Thymus (tissue), 14 donors: Measurements from ENCODE around the gene RPA4. TPM values are rescaled to one million over a fixed set of nuclear protein-coding genes. Genes with fewer than 3 reads are reported as not detected.
"Not testable (repeated sequence)": the region's sequence is repeated elsewhere in the genome, so short reads cannot be mapped to it uniquely, and the experiment has no call there.

ENCODE experiments used
- DNase-seq, 9 donors: peaks; one replicate each; pipeline ENCODE4 v3.0.0-alpha.2; 2013; ENCODE audit warnings: low spot score in 9 of 9, low read depth in 6 of 9, missing footprints in 1 of 9
- H3K27ac ChIP-seq, 2 donors: one replicate each; pipeline ENCODE4 v1.5.1; 2013; ENCODE audit warnings: control low read depth in 1 of 2, low read depth in 1 of 2, low read length in 1 of 2, mild to moderate bottlenecking in 1 of 2, moderate library complexity in 1 of 2
- H3K27me3 ChIP-seq, 2 donors: one replicate each; pipeline ENCODE4 v1.5.1; 2013; ENCODE audit warnings: low read length in 1 of 2; ENCODE audit not compliant: control insufficient read depth in 2 of 2, insufficient read depth in 1 of 2
- H3K36me3 ChIP-seq, 2 donors: one replicate each; pipeline ENCODE4 v1.5.1; 2013; ENCODE audit warnings: low read length in 1 of 2, mild to moderate bottlenecking in 1 of 2, moderate library complexity in 1 of 2; ENCODE audit not compliant: control insufficient read depth in 2 of 2, insufficient read depth in 2 of 2
- H3K4me1 ChIP-seq, 2 donors: one replicate each; pipeline ENCODE4 v1.5.1; 2013; ENCODE audit warnings: low read length in 2 of 2; ENCODE audit not compliant: control insufficient read depth in 2 of 2, insufficient read depth in 2 of 2
- H3K4me3 ChIP-seq, 2 donors: one replicate each; pipeline ENCODE4 v1.5.1; 2013; ENCODE audit warnings: low read length in 2 of 2, control low read depth in 1 of 2, mild to moderate bottlenecking in 1 of 2
- H3K9me3 ChIP-seq, 2 donors: one replicate each; pipeline ENCODE4 v1.5.1; 2013; ENCODE audit warnings: low read length in 1 of 2, mild to moderate bottlenecking in 1 of 2; ENCODE audit not compliant: control insufficient read depth in 2 of 2, insufficient read depth in 1 of 2
- WGBS: extraction: QIAGEN DNeasy Blood & Tissue Kit; methylation state at CpG from one replicate; pipeline ENCODE4 v1.1.7; 2013; 5-methylcytosine and 5-hydroxymethylcytosine counted together
- long read RNA-seq, 10 donors: transcript quantifications; one replicate each; lab custom pipeline, GENCODE V29; 2026
- polyA plus RNA-seq: library from polyadenylated mRNA; stranded (reverse); fragments of 200-250 nt; gene quantifications from one replicate; pipeline ENCODE4 v1.2.3, GENCODE V29; 2013
- total RNA-seq: library from RNA; stranded (reverse); fragments of 120-200 nt; gene quantifications from one replicate; pipeline ENCODE4 v1.2.4, GENCODE V29; 2013
- donor health status: healthy.

Gene RPA4, protein sequence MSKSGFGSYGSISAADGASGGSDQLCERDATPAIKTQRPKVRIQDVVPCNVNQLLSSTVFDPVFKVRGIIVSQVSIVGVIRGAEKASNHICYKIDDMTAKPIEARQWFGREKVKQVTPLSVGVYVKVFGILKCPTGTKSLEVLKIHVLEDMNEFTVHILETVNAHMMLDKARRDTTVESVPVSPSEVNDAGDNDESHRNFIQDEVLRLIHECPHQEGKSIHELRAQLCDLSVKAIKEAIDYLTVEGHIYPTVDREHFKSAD
- total RNA-seq (0.33 TPM), polyA plus RNA-seq (0.09 TPM)
- long read RNA-seq, donor 1 = 0 reads
- long read RNA-seq, donor 2 = 0 reads
- long read RNA-seq, donor 3 = 0 reads
- long read RNA-seq, donor 4 = 0 reads
- long read RNA-seq, donor 5, partial matches to known transcripts = 0 of 1 reads
- long read RNA-seq, donor 5, other reads (novel, unspliced or antisense) = 0 of 1 reads
- long read RNA-seq, donor 6 = 0 reads
- long read RNA-seq, donor 7 = 0 reads
- long read RNA-seq, donor 8, partial matches to known transcripts = 0 of 1 reads
- long read RNA-seq, donor 8, other reads (novel, unspliced or antisense) = 0 of 1 reads
- long read RNA-seq, donor 9, partial matches to known transcripts = 0 of 1 reads
- long read RNA-seq, donor 9, other reads (novel, unspliced or antisense) = 0 of 1 reads
- long read RNA-seq, donor 10, partial matches to known transcripts = 0 of 1 reads
- long read RNA-seq, donor 10, other reads (novel, unspliced or antisense) = 0 of 1 reads

DNA sequence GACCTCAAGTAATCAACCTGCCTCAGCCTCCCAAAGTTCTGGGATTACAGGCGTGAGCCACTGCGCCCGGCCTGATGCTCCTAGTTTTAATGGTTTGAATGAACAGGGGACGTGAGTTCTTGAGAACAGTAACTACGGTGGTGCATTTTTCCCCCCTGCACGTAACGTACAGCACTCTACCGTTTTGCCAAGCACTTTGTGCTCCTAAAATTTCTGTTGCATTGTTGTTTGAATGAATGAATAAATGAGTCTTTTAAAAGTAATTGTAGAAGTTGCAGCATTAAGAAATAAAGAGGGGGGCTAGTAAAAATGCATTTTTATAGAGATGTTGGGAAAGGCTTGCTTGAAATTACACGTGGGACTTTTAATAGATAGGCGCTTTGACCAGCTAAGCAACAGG is at the start of gene RPA4:
Gene RPA4, plus strand, starts transcription at position 301 of the 400 bp plus-strand sequence. CDS start 403 bp downstream, outside the sequence.
- DNase-seq = no peak
- Histone ChIP-seq H3K27me3 (no peaks in the 10 kb centered on the region), H3K4me1 (no peaks in the 10 kb centered on the region), H3K4me3 (no peak within 1 kb of the TSS), H3K27ac (no peak within 1 kb of the TSS), H3K36me3 (peaks cover 0 to 2% of the 10 kb centered on the region in 2 donors), H3K9me3 (no peaks in the 10 kb centered on the region)
- WGBS = over 99% methylated on average over 10 of the region's 10 CpGs

DNA sequence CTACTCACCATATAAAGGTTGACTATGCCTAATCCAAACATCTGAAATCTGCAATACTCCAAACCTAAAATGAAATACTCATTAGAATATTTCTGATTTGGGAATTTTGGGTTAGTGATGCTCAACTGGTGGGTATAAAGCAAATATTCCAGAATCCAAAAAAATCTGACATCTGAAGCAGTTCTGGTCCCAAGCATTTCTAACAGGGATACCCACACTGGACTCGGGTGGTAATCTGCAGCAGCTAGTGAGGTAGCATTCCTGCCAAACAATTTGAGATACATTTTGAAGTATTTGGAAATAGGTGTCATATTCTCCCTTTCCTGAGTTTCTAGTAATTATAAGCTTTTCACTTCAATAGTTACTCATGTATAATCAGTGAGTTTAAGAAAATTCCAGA is 49.6 kb upstream of the RPA4 start:
- no peak overlapping the region for H3K4me3 ChIP-seq
- no peak for DNase-seq
- H3K4me1 ChIP-seq = no peaks in the 10 kb centered on the region
- H3K27ac ChIP-seq = no peak overlapping the region
- WGBS = 97% methylated on average over 1 of the region's 1 CpG
- H3K27me3 ChIP-seq = no peaks in the 10 kb centered on the region
- no peaks in the 10 kb centered on the region for H3K36me3 ChIP-seq
- no peaks in the 10 kb centered on the region for H3K9me3 ChIP-seq

DNA sequence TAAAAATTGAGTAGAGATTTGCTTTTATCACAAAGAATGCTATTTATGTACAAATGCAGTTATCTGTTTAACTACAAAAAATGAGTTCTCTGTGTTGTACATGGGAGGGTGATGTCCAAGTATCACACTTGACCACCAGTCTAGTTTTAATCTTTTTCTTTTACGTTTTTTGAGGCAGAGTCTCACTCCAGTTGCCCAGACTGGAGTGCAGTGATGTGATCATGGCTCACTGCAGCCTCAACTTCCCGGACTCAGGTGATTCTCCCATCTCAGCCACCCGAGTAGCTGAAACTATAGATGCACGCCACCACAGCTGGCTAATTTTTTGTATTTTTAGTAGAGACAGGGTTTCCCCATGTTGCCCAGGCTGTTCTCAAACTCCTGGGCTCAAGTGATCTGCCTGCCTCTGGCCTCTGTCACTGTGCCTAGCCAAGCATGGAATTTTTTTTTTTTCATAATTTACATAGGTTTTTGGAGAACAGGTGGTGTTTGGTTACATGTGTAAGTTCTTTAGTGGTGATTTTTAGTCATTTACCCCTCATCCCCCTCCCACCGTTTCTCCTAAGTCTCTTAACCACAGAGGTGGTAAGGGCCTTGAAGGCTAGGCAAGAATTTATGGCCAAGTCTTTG is 47.9 kb upstream of the RPA4 start:
- Histone ChIP-seq H3K36me3 (no peaks in the 10 kb centered on the region), H3K4me1 (no peaks in the 10 kb centered on the region), H3K27me3 (no peaks in the 10 kb centered on the region), H3K27ac (no peak overlapping the region), H3K4me3 (no peak overlapping the region), H3K9me3 (no peaks in the 10 kb centered on the region)
- no peak for DNase-seq
- WGBS = 87% methylated on average over 5 of the region's 5 CpGs

DNA sequence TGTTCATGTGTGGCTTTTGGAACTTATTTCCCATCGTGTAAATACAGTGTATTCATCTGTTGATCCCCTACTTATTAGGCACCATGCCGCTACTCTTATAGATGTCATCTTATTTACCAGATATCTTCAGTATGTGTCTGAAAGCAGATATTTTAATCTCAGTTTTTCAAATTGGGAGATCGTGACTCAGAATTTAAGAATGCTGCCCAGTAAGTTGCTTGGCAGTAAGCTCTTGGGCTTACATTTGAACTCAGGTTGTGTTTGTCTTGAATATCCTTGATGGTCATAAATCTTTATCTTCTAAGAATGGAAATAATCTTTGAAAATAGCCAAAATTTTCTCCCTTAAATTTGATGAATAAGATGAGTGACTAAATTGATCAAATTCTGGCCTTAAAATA is 45.9 kb upstream of the RPA4 start:
- Histone ChIP-seq H3K4me3 (no peak overlapping the region), H3K36me3 (no peaks in the 10 kb centered on the region), H3K27ac (no peak overlapping the region), H3K9me3 (no peaks in the 10 kb centered on the region), H3K4me1 (no peaks in the 10 kb centered on the region), H3K27me3 (no peaks in the 10 kb centered on the region)
- whole genome bisulfite sequencing = 97% methylated on average over 3 of the region's 3 CpGs
- no peak for DNase-seq

DNA sequence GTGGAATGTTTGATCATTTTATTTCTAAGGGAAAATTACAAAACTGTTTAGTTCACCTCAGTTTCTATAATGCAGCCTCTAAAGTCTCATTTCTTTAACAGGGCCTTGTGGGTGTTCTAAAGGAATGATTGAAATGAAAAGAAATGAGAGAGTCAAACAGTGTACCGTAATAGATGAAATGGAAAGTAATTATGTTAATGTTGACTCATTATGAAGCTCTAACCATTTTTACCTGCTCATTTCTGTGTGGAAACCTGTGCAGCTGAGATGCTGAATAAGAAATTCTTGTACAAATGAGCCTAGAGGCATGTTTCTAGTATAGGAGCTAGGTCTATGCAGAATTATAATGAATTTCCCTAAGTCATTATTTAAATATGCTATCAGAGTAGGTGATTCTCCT is 45.2 kb upstream of the RPA4 start:
- DNase-seq = no peak
- Histone ChIP-seq H3K27ac (no peak overlapping the region), H3K4me1 (no peaks in the 10 kb centered on the region), H3K4me3 (no peak overlapping the region), H3K9me3 (no peaks in the 10 kb centered on the region), H3K27me3 (no peaks in the 10 kb centered on the region), H3K36me3 (no peaks in the 10 kb centered on the region)
- 95% methylated on average over 1 of the region's 1 CpG for WGBS

DNA sequence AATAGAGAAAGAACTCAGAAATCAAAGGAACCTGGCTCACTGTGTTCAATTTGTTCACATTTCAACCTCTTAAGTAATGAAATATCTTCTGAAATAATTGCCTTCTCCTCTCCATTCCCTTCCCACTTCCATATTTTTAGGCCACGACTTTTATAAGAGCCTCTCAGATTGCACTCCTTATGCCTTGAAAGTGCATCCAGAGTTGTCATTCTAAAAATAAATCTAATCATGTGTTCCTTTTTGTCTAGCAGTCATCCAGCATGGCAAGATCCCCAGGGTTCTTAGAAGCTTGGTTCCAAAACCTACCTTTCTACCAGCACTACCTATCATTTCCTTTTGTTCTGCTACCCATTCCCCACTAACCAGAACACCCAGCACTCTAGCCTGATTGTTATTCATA is 42.4 kb upstream of the RPA4 start:
- Histone ChIP-seq H3K4me1 (no peaks in the 10 kb centered on the region), H3K27ac (no peak overlapping the region), H3K27me3 (no peaks in the 10 kb centered on the region), H3K9me3 (no peaks in the 10 kb centered on the region), H3K36me3 (no peaks in the 10 kb centered on the region), H3K4me3 (no peak overlapping the region)
- DNase-seq = no peak
- 94% methylated on average over 1 of the region's 1 CpG for WGBS

DNA sequence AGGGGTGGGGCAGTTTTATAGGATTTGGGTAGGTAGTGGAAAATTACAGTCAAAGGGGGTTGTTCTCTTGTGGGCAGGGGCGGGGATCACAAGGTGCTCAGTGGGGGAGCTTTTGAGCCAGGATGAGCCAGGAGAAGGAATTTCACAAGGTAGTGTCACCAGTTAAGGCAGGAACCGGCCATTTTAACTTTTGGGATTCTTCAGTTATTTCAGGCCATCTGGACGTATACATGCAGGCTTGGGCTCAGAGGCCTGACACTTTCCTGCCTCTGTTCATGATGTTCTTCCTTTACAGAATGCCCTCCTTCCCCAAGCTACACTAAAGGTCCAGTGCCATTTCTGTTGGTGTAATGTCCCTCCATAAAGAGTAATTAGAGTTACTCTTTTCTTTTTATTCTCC is 41.8 kb upstream of the RPA4 start:
- not testable (repeated sequence) for DNase-seq, H3K4me3 ChIP-seq, H3K27me3 ChIP-seq, H3K9me3 ChIP-seq, H3K27ac ChIP-seq, H3K4me1 ChIP-seq, H3K36me3 ChIP-seq
- WGBS = 97% methylated on average over 3 of the region's 3 CpGs

DNA sequence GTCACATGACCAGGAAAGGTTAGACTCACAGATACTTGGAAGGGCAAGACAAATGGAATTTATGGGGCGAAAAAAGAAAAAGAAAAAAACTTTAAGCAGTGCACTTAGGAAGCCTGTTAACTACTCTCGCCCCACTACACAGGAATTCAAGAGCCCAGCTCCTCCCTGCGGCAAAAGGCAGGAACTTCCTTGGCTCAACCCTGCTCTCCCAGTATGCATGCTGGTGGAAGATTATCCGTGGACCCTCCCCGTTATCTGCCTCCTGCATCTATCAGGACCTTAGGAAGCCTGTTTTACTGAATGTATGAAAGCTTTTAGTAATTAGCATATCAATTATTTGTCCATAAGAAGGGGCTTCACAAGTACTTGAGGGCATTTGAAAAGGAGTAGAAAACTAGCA is 40.1 kb upstream of the RPA4 start:
- no peak for DNase-seq
- Histone ChIP-seq H3K4me1 (no peaks in the 10 kb centered on the region), H3K4me3 (no peak overlapping the region), H3K27me3 (no peaks in the 10 kb centered on the region), H3K9me3 (no peaks in the 10 kb centered on the region), H3K27ac (no peak overlapping the region), H3K36me3 (no peaks in the 10 kb centered on the region)
- WGBS = 97% methylated on average over 5 of the region's 5 CpGs

DNA sequence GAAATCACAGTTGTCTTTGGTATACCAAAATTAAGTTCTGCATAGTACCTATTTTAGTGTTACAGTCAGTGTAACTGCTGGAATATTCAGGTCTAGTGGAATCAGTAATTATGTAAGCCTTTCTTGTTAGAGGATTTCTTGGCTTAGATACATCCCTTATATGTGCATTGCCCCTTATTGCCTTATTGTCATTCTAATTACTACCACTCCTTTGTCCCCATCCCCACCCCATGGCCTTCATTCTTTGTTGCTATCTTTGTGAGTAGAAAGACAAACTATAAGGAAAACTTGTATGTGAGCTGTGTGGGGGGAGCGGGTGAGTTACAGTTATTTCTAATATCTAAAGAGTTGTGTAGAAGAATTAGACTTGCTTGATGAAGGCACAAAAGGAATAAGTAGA is 36.9 kb upstream of the RPA4 start:
- Histone ChIP-seq H3K27me3 (no peaks in the 10 kb centered on the region), H3K4me3 (no peak overlapping the region), H3K27ac (no peak overlapping the region), H3K36me3 (no peaks in the 10 kb centered on the region), H3K9me3 (no peaks in the 10 kb centered on the region), H3K4me1 (no peaks in the 10 kb centered on the region)
- WGBS = 98% methylated on average over 1 of the region's 1 CpG
- DNase-seq = no peak
